Transverse colon (tissue), 4 donors: ENCODE results near the gene ZNF213.

Experiments used
- EP300 ChIP-seq: sonication (generic); formaldehyde crosslinking; IDR thresholded peaks from one replicate; pipeline ENCODE4 v1.6.1; 2017; ENCODE audit warnings: antibody characterized with exemption, low read depth
- POLR2A ChIP-seq: fragments of 450-650 bp; IDR thresholded peaks from one replicate; pipeline ENCODE4 v1.6.1; 2016; ENCODE audit warnings: antibody characterized with exemption, mild to moderate bottlenecking, moderate library complexity
- POLR2AphosphoS5 ChIP-seq, 3 donors: sonication (generic); formaldehyde crosslinking; IDR thresholded peaks; one replicate each; pipeline ENCODE4 v1.6.1; 2016; ENCODE audit warnings: antibody characterized with exemption in 3 of 3
- TF ChIP-seq, protein P1 (sequence below), 5 experiments: fragments of 200-600 bp in 3 of 5; fragments of 450-650 bp in 2 of 5; sonication (generic) in 3 of 5; IDR thresholded peaks; 1 replicate in 2 of 5; 2 replicates in 3 of 5; pipeline ENCODE4 v1.5.1; 2016 to 2017; ENCODE audit warnings: antibody characterized with exemption in 5 of 5, inconsistent platforms in 3 of 5, mild to moderate bottlenecking in 2 of 5, moderate library complexity in 1 of 5

DNA sequence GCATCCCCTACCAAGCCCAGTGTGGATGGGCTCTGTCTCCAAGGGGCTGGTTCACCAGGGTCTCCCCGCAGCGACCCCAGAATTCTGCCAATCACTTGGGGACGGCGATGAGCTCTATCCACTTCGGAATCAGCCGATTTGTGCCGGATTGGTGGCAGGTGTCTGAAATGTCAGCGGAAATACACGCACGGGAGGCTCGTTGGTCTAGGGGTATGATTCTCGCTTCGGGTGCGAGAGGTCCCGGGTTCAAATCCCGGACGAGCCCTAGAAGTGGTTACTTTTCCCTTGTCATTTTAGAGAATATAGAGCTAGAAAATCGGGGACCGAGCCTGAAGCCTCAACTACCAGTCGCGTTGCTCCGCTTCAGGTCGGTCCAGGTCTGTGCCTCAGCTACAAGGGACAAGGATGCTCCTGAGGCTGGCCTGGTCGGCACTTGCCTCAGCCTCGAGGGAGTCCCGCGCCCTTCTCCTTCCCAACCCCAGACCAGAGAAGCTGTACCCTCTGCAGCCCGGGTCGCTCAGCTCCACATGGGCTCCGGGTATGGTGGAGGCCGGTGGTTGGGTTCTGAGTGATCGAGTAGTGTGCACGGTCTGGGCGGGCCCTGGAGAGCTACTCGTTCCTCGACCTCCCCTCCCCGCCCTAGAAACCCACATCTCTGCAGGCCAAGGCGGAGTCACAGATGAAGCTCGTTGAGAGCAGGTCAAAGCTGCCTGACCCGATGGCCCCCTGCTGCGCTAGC is 37.2 kb downstream of the ZNF213 start:
- TF ChIP-seq, protein P1, sequence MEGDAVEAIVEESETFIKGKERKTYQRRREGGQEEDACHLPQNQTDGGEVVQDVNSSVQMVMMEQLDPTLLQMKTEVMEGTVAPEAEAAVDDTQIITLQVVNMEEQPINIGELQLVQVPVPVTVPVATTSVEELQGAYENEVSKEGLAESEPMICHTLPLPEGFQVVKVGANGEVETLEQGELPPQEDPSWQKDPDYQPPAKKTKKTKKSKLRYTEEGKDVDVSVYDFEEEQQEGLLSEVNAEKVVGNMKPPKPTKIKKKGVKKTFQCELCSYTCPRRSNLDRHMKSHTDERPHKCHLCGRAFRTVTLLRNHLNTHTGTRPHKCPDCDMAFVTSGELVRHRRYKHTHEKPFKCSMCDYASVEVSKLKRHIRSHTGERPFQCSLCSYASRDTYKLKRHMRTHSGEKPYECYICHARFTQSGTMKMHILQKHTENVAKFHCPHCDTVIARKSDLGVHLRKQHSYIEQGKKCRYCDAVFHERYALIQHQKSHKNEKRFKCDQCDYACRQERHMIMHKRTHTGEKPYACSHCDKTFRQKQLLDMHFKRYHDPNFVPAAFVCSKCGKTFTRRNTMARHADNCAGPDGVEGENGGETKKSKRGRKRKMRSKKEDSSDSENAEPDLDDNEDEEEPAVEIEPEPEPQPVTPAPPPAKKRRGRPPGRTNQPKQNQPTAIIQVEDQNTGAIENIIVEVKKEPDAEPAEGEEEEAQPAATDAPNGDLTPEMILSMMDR (IDR thresholded peaks at IDR 0.05), result no peak
- TF ChIP-seq POLR2AphosphoS5 (IDR thresholded peaks at IDR 0.05) (no peak), EP300 (no peak), POLR2A (no peak)
